Measurements from ENCODE around the gene ATPAF1.

ATPAF1 gene

DNA sequence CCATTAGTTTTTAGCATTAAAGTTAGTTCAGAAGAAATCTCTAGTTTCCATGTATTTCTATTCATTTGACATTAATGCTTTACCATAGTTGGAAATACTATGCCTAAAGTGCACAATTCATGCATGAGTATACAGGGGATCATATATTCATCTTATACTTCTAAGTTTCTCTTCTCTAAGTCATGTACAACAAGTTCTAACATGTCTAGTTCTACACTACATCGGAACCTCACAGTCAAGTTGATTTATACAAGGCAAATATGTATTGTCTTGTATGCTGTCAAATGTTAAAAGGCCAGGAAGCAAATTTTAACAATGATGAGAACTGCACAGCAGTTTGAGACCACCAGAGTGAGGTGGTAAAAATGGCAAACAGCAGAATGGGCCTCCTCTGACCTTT lies 28.6 kb downstream of the ATPAF1 start:
- H3K27me3 ChIP-seq (ENCODE audit: control insufficient read depth in 3 of 3, insufficient read depth in 3 of 3, low read depth in 1 of 3, low read length in 3 of 3), result no peaks in the 10 kb centered on the region
- no peak overlapping the region for H3K4me2 ChIP-seq (ENCODE audit: insufficient read depth, low read length, poor library complexity, severe bottlenecking)
- no peak overlapping the region for H2AFZ ChIP-seq (ENCODE audit: low read length)
- H2BK120ac ChIP-seq (ENCODE audit: low read depth, low read length), result no peak overlapping the region
- H3K9ac ChIP-seq (ENCODE audit: low read depth, low read length, poor library complexity), result no peak overlapping the region
- no peak overlapping the region for H3K4ac ChIP-seq (ENCODE audit: low read length)
- no peak overlapping the region for H3K14ac ChIP-seq (ENCODE audit: low read length)
- peaks cover 11 to 59% of the 10 kb centered on the region in 2 donors for H3K36me3 ChIP-seq (replicated peaks in 1 of 2; ENCODE audit: control insufficient read depth in 2 of 2, insufficient read depth in 2 of 2, low read length in 2 of 2)
- no peak overlapping the region for H2BK15ac ChIP-seq (ENCODE audit: low read length)
- H2AK5ac ChIP-seq (ENCODE audit: low read depth, low read length), result no peak overlapping the region
- H3K79me1 ChIP-seq (ENCODE audit: low read depth, low read length), result no peaks in the 10 kb centered on the region
- no peak overlapping the region for H3K27ac ChIP-seq (replicated peaks; ENCODE audit: low read length)
- H3K4me3 ChIP-seq (ENCODE audit: low read length in 2 of 2), result no peak overlapping the region
- no peak overlapping the region for H3K18ac ChIP-seq (ENCODE audit: low read length)
- DNase-seq (ENCODE audit: low spot score), result no peak
- no CpG with 5 or more reads among the region's 1 CpG for WGBS, 2 donors (ENCODE audit: extremely low coverage in 2 of 2, insufficient read length in 2 of 2, insufficient replicate concordance in 1 of 2)
- H4K8ac ChIP-seq (ENCODE audit: low read depth, low read length), result no peak overlapping the region
- no peak overlapping the region for H2BK5ac ChIP-seq (ENCODE audit: low read length)
- H3K23ac ChIP-seq (ENCODE audit: low read depth, low read length, poor library complexity), result no peak overlapping the region
- H3K9me3 ChIP-seq (replicated peaks in 1 of 2; ENCODE audit: control insufficient read depth in 2 of 2, insufficient read depth in 1 of 2, low read depth in 1 of 2, low read length in 2 of 2), result no peaks in the 10 kb centered on the region
- no peak overlapping the region for H4K91ac ChIP-seq (ENCODE audit: low read depth, low read length, poor library complexity)
- H2BK12ac ChIP-seq (ENCODE audit: low read length), result no peak overlapping the region
- H3K4me1 ChIP-seq (ENCODE audit: control insufficient read depth in 2 of 2, insufficient read depth in 1 of 2, low read depth in 1 of 2, low read length in 2 of 2), result no peaks in the 10 kb centered on the region

DNA sequence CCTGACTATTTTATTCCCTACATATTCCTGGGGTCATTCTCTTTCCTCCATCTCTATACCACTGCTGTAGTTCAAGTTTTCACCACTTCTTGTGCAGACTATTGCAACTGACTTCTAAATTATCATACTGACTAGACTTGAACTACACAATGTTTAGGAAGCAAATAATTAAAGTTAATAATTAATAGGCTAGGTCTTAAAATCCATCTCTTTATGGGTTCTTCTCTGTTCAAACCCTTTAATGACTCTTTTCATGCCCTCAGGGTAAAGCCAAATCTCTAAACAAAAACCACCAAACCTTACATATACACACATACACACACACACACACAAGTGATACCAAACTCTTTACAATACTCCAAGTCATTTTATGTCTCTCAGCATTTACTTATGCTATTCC lies 29.2 kb downstream of the ATPAF1 start:
- Histone ChIP-seq H3K4ac (ENCODE audit: low read length) (no peak overlapping the region), H3K36me3 (replicated peaks in 1 of 2; ENCODE audit: control insufficient read depth in 2 of 2, insufficient read depth in 2 of 2, low read length in 2 of 2) (peaks cover 13 to 62% of the 10 kb centered on the region in 2 donors), H3K18ac (ENCODE audit: low read length) (no peak overlapping the region), H3K4me2 (ENCODE audit: insufficient read depth, low read length, poor library complexity, severe bottlenecking) (no peak overlapping the region), H3K27ac (replicated peaks; ENCODE audit: low read length) (no peak overlapping the region), H4K8ac (ENCODE audit: low read depth, low read length) (no peak overlapping the region), H3K79me1 (ENCODE audit: low read depth, low read length) (no peaks in the 10 kb centered on the region), H3K23ac (ENCODE audit: low read depth, low read length, poor library complexity) (no peak overlapping the region), H3K9me3 (replicated peaks in 1 of 2; ENCODE audit: control insufficient read depth in 2 of 2, insufficient read depth in 1 of 2, low read depth in 1 of 2, low read length in 2 of 2) (no peaks in the 10 kb centered on the region), H2BK15ac (ENCODE audit: low read length) (no peak overlapping the region), H3K27me3 (ENCODE audit: control insufficient read depth in 3 of 3, insufficient read depth in 3 of 3, low read depth in 1 of 3, low read length in 3 of 3) (no peaks in the 10 kb centered on the region), H3K4me1 (ENCODE audit: control insufficient read depth in 2 of 2, insufficient read depth in 1 of 2, low read depth in 1 of 2, low read length in 2 of 2) (no peaks in the 10 kb centered on the region), H2BK5ac (ENCODE audit: low read length) (no peak overlapping the region), H3K4me3 (ENCODE audit: low read length in 2 of 2) (no peak overlapping the region), H2AFZ (ENCODE audit: low read length) (no peak overlapping the region), H2BK12ac (ENCODE audit: low read length) (no peak overlapping the region), H3K9ac (ENCODE audit: low read depth, low read length, poor library complexity) (no peak overlapping the region), H4K91ac (ENCODE audit: low read depth, low read length, poor library complexity) (no peak overlapping the region), H2BK120ac (ENCODE audit: low read depth, low read length) (no peak overlapping the region), H2AK5ac (ENCODE audit: low read depth, low read length) (no peak overlapping the region), H3K14ac (ENCODE audit: low read length) (no peak overlapping the region)
- no peak for DNase-seq (ENCODE audit: low spot score)

DNA sequence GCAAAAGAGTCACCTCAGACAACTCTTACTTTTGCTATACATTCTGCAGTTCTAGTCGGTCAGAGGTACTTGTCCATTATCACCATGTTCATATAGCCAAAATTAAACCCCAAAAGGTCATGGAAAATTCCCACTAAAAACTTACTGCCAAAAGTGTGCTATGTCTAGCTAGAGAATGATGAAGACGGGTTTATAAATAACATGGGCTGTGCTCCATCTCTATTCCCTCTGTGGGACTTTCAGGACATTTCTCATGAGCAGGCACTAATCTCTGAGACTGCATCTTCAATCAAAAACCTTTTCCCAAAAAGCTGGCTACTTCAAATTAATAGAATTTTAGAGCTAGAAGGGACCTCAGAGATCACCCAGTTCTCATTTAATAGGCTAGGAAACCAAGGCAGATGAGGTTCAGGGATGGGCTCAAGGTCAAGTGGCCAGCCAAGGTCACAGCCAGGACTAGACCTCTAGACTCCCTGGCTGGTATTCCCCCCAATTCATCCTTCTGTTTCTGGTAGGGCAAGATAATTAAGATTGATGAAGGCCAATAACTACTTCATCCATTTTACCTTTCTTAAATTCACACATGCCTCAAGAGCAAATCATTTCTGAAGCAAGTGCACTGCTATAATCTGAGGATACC lies 30.6 kb downstream of the ATPAF1 start:
- no peaks in the 10 kb centered on the region for H3K9me3 ChIP-seq (replicated peaks in 1 of 2; ENCODE audit: control insufficient read depth in 2 of 2, insufficient read depth in 1 of 2, low read depth in 1 of 2, low read length in 2 of 2)
- H3K79me1 ChIP-seq (ENCODE audit: low read depth, low read length), result no peaks in the 10 kb centered on the region
- H3K14ac ChIP-seq (ENCODE audit: low read length), result no peak overlapping the region
- H3K4me2 ChIP-seq (ENCODE audit: insufficient read depth, low read length, poor library complexity, severe bottlenecking), result no peak overlapping the region
- H2BK120ac ChIP-seq (ENCODE audit: low read depth, low read length), result no peak overlapping the region
- no peak for DNase-seq (ENCODE audit: low spot score)
- no peak overlapping the region for H3K27ac ChIP-seq (replicated peaks; ENCODE audit: low read length)
- H2BK5ac ChIP-seq (ENCODE audit: low read length), result no peak overlapping the region
- no CpG with 5 or more reads among the region's 2 CpGs for WGBS, 2 donors (ENCODE audit: extremely low coverage in 2 of 2, insufficient read length in 2 of 2, insufficient replicate concordance in 1 of 2)
- peaks cover 13 to 63% of the 10 kb centered on the region in 2 donors for H3K36me3 ChIP-seq (replicated peaks in 1 of 2; ENCODE audit: control insufficient read depth in 2 of 2, insufficient read depth in 2 of 2, low read length in 2 of 2)
- no peak overlapping the region for H3K9ac ChIP-seq (ENCODE audit: low read depth, low read length, poor library complexity)
- H3K4me3 ChIP-seq (ENCODE audit: low read length in 2 of 2), result no peak overlapping the region
- H4K8ac ChIP-seq (ENCODE audit: low read depth, low read length), result no peak overlapping the region
- H3K4me1 ChIP-seq (ENCODE audit: control insufficient read depth in 2 of 2, insufficient read depth in 1 of 2, low read depth in 1 of 2, low read length in 2 of 2), result no peaks in the 10 kb centered on the region
- no peak overlapping the region for H4K91ac ChIP-seq (ENCODE audit: low read depth, low read length, poor library complexity)
- H2BK15ac ChIP-seq (ENCODE audit: low read length), result no peak overlapping the region
- H2AK5ac ChIP-seq (ENCODE audit: low read depth, low read length), result no peak overlapping the region
- H2AFZ ChIP-seq (ENCODE audit: low read length), result no peak overlapping the region
- H3K23ac ChIP-seq (ENCODE audit: low read depth, low read length, poor library complexity), result no peak overlapping the region
- no peak overlapping the region for H3K4ac ChIP-seq (ENCODE audit: low read length)
- no peak overlapping the region for H2BK12ac ChIP-seq (ENCODE audit: low read length)
- H3K27me3 ChIP-seq (ENCODE audit: control insufficient read depth in 3 of 3, insufficient read depth in 3 of 3, low read depth in 1 of 3, low read length in 3 of 3), result no peaks in the 10 kb centered on the region
- no peak overlapping the region for H3K18ac ChIP-seq (ENCODE audit: low read length)

DNA sequence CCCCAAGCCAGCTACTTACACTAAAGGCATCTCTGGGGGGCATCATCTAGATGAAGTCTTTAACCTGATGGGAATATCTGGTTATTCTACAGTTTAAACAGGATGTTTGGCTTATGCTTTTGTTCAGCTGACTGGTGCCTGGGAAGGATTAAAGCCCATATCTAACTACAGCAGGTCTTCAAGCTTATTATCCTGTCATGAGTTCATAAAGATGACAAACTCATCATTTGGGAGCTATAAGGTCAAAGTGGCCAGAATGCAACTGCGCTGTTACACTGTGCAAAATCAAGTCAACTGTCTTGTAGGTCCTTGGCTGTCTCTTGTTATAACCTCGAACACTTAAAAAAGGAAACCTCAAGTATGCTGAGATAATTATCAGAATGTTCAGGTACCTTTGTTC lies 33.0 kb downstream of the ATPAF1 start:
- Histone ChIP-seq H3K18ac (ENCODE audit: low read length) (no peak overlapping the region), H3K27ac (replicated peaks; ENCODE audit: low read length) (no peak overlapping the region), H4K8ac (ENCODE audit: low read depth, low read length) (no peak overlapping the region), H3K36me3 (replicated peaks in 1 of 2; ENCODE audit: control insufficient read depth in 2 of 2, insufficient read depth in 2 of 2, low read length in 2 of 2) (peaks cover 16 to 79% of the 10 kb centered on the region in 2 donors), H4K91ac (ENCODE audit: low read depth, low read length, poor library complexity) (no peak overlapping the region), H3K27me3 (ENCODE audit: control insufficient read depth in 3 of 3, insufficient read depth in 3 of 3, low read depth in 1 of 3, low read length in 3 of 3) (no peaks in the 10 kb centered on the region), H2BK120ac (ENCODE audit: low read depth, low read length) (no peak overlapping the region), H3K9ac (ENCODE audit: low read depth, low read length, poor library complexity) (no peak overlapping the region), H2BK5ac (ENCODE audit: low read length) (no peak overlapping the region), H3K4me1 (ENCODE audit: control insufficient read depth in 2 of 2, insufficient read depth in 1 of 2, low read depth in 1 of 2, low read length in 2 of 2) (no peaks in the 10 kb centered on the region), H3K4me3 (ENCODE audit: low read length in 2 of 2) (no peak overlapping the region), H3K4ac (ENCODE audit: low read length) (no peak overlapping the region), H3K14ac (ENCODE audit: low read length) (no peak overlapping the region), H2BK12ac (ENCODE audit: low read length) (no peak overlapping the region), H3K9me3 (replicated peaks in 1 of 2; ENCODE audit: control insufficient read depth in 2 of 2, insufficient read depth in 1 of 2, low read depth in 1 of 2, low read length in 2 of 2) (no peaks in the 10 kb centered on the region), H2AFZ (ENCODE audit: low read length) (no peak overlapping the region), H3K79me1 (ENCODE audit: low read depth, low read length) (no peaks in the 10 kb centered on the region), H3K4me2 (ENCODE audit: insufficient read depth, low read length, poor library complexity, severe bottlenecking) (no peak overlapping the region), H3K23ac (ENCODE audit: low read depth, low read length, poor library complexity) (no peak overlapping the region), H2BK15ac (ENCODE audit: low read length) (no peak overlapping the region), H2AK5ac (ENCODE audit: low read depth, low read length) (no peak overlapping the region)
- no peak for DNase-seq (ENCODE audit: low spot score)
- WGBS, 2 donors (ENCODE audit: extremely low coverage in 2 of 2, insufficient read length in 2 of 2, insufficient replicate concordance in 1 of 2), result no CpG with 5 or more reads among the region's 2 CpGs

All from neuronal stem cell (in vitro differentiated cells).